ENCODE data around the gene DRG2. TPM values are rescaled to one million over a fixed set of nuclear protein-coding genes. Genes with fewer than 3 reads are reported as not detected.

The DRG2 gene
- total RNA-seq: 26.6 and 37.2 TPM in 2 replicates

GRCh38 chr17:18087610-18088491 is at the start of gene DRG2:
Gene DRG2, plus strand, starts transcription at chr17:18087948. Its CDS starts 76 bp downstream, at chr17:18088024.

GRCh38 chr17:18038861-18039534 is 48.8 kb upstream of the DRG2 start, which contains the start of the genes ATPAF2 and GID4:
Gene ATPAF2, minus strand, starts transcription at chr17:18039168. Its CDS starts 155 bp downstream, at chr17:18039013.
Gene GID4, plus strand, starts transcription at chr17:18039408. Its CDS starts 57 bp downstream, at chr17:18039465.

GRCh38 chr17:18108401-18109312 is 20.9 kb downstream of the DRG2 start, which contains the start of gene MYO15A:
Gene MYO15A, plus strand, starts transcription at chr17:18108756. Its CDS starts 10,045 bp downstream, at chr17:18118801.

Other genes with a start within 250 kb of the DRG2 start
- gene TOM1L2, start 115.5 kb upstream of the DRG2 start, total RNA-seq: 11.8 and 30.0 TPM in 2 replicates
- 0.49 and 2.3 TPM in 2 replicates for gene DRC3, start 115.1 kb upstream of the DRG2 start, total RNA-seq
- gene ATPAF2, start 48.8 kb upstream of the DRG2 start, total RNA-seq: 15.5 and 20.4 TPM in 2 replicates
- gene GID4, start 48.5 kb upstream of the DRG2 start, total RNA-seq: 4.2 and 8.1 TPM in 2 replicates
- under 0.01 and 0.44 TPM in 2 replicates for gene MYO15A, start 20.8 kb downstream of the DRG2 start, total RNA-seq
- gene ALKBH5, start 95.9 kb downstream of the DRG2 start, total RNA-seq: 60.7 and 61.0 TPM in 2 replicates
- gene LLGL1, start 137.7 kb downstream of the DRG2 start, total RNA-seq: 18.1 and 30.5 TPM in 2 replicates
- gene FLII, start 170.8 kb downstream of the DRG2 start, total RNA-seq: 403 and 474 TPM in 2 replicates
- gene MIEF2, start 172.7 kb downstream of the DRG2 start, total RNA-seq: 12.5 and 21.8 TPM in 2 replicates
- gene TOP3A, start 227.0 kb downstream of the DRG2 start, total RNA-seq: 13.9 and 25.7 TPM in 2 replicates
- gene SMCR8, start 227.3 kb downstream of the DRG2 start, total RNA-seq: 9.4 and 24.4 TPM in 2 replicates

Measured in bladder microvascular endothelial cell (primary cell).